ENCODE data around the gene C17orf107. TPM values are rescaled to one million over a fixed set of nuclear protein-coding genes. Genes with fewer than 3 reads are reported as not detected.
A peak's percentile ranks its signal among the peaks of the same experiment; 100 is the strongest.

Gene C17orf107
- total and polyA plus RNA-seq, 2 of the 13 experiments (the other 11 are each of a cell fraction or from before 2014, with no cell fraction given) = 0.20 to 0.59 TPM

- TF ChIP-seq SOX6 (IDR thresholded peaks at IDR 0.05) (no peak), SOX6 (CRISPR knock-in tag; IDR thresholded peaks at IDR 0.05) (0 out of 2 replicates have a peak, but pooled peaks have one; percentile 10), ISX (CRISPR knock-in tag; conservative IDR thresholded peaks at IDR 0.05) (no peak), FOXK1 (CRISPR knock-in tag; IDR thresholded peaks at IDR 0.05; ENCODE audit: borderline replicate concordance, low read depth) (no peak), KLF12 (CRISPR knock-in tag; IDR thresholded peaks at IDR 0.05; ENCODE audit: borderline replicate concordance) (peak; percentile 67), ZNF317 (CRISPR knock-in tag; IDR thresholded peaks at IDR 0.05) (no peak), JDP2 (CRISPR knock-in tag; IDR thresholded peaks at IDR 0.05; ENCODE audit: borderline replicate concordance) (no peak), ZNF318 (CRISPR knock-in tag; IDR thresholded peaks at IDR 0.05) (no peak), ESRRA (CRISPR knock-in tag; IDR thresholded peaks at IDR 0.05; ENCODE audit: low read depth) (peak; percentile 9; the same call in 1 of the 2 replicates), SAFB2 (CRISPR knock-in tag; IDR thresholded peaks at IDR 0.05; ENCODE audit: borderline replicate concordance, low read depth) (peak; percentile 90; the same call in 1 of the 2 replicates), ZNF232 (CRISPR knock-in tag; IDR thresholded peaks at IDR 0.05; ENCODE audit: borderline replicate concordance) (0 out of 2 replicates have a peak, but pooled peaks have one; percentile 30), GLI4 (CRISPR knock-in tag; IDR thresholded peaks at IDR 0.05; ENCODE audit: borderline replicate concordance) (no peak), ZNF501 (CRISPR knock-in tag; IDR thresholded peaks at IDR 0.05) (peak; percentile 14; the same call in 1 of the 2 replicates), ZNF775 (CRISPR knock-in tag; IDR thresholded peaks at IDR 0.05; ENCODE audit: borderline replicate concordance) (no peak), PAWR (CRISPR knock-in tag; IDR thresholded peaks at IDR 0.05; ENCODE audit: borderline replicate concordance) (no peak), IRF2 (CRISPR knock-in tag; IDR thresholded peaks at IDR 0.05) (0 out of 2 replicates have a peak, but pooled peaks have one; percentile 8), HOXD1 (CRISPR knock-in tag; IDR thresholded peaks at IDR 0.05) (peak; percentile 60; the same call in 1 of the 2 replicates), CBFB (CRISPR knock-in tag; IDR thresholded peaks at IDR 0.05) (0 out of 2 replicates have a peak, but pooled peaks have one; percentile 7), AGO2 (optimal IDR thresholded peaks at IDR 0.05; ENCODE audit: low read depth, low read length) (peak; percentile 99), ZNF724P (CRISPR knock-in tag; IDR thresholded peaks at IDR 0.05; ENCODE audit: borderline replicate concordance) (peak; percentile 58), ZNF616 (CRISPR knock-in tag; IDR thresholded peaks at IDR 0.05; ENCODE audit: low read depth) (peak; percentile 9; the same call in 1 of the 2 replicates), RAD21 (CRISPR knock-in tag; IDR thresholded peaks at IDR 0.05) (0 out of 2 replicates have a peak, but pooled peaks have one; percentile 10), ZBTB38 (CRISPR knock-in tag; IDR thresholded peaks at IDR 0.05) (peak; percentile 54; the same call in 1 of the 2 replicates)
Observed at GRCh38 chr17:4947411-4948165, 48.3 kb downstream of the C17orf107 start (continued).

Data from HepG2 (cell line).